K562 (cell line): ENCODE measurements around the gene TRMT2B. TPM values are rescaled to one million over a fixed set of nuclear protein-coding genes. Genes with fewer than 3 reads are reported as not detected.
A peak's percentile ranks its signal among the peaks of the same experiment; 100 is the strongest.

Source experiments
- CSDE1 ChIP-seq, 2 experiments: fragments of 450-650 bp; IDR thresholded peaks; 2 replicates each; pipeline ENCODE4 v1.6.1; 2016; ENCODE audit warnings: mild to moderate bottlenecking in 1 of 2
- EZH2 ChIP-seq: IDR thresholded peaks from 2 replicates; pipeline ENCODE4 v1.6.1; 2012; ENCODE audit warnings: low read depth, mild to moderate bottlenecking, inconsistent platforms, low read length, borderline replicate concordance
- NCOA2 ChIP-seq, 2 experiments: fragments of 450-650 bp; IDR thresholded peaks; 2 replicates each; pipeline ENCODE4 v1.6.1; 2018; ENCODE audit warnings: mild to moderate bottlenecking in 2 of 2, moderate library complexity in 1 of 2; ENCODE audit not compliant: partially characterized antibody in 2 of 2
- NFIC ChIP-seq: fragments of 450-650 bp; IDR thresholded peaks from 2 replicates; pipeline ENCODE4 v1.6.1; 2017; ENCODE audit warnings: mild to moderate bottlenecking, inconsistent platforms
- NONO ChIP-seq, 2 experiments: fragments of 200-400 bp in 1 of 2; fragments of 450-650 bp in 1 of 2; formaldehyde crosslinking in 1 of 2; IDR thresholded peaks; 2 replicates each; pipeline ENCODE4 v1.6.1; 2017; ENCODE audit warnings: low read depth in 2 of 2, mild to moderate bottlenecking in 2 of 2, moderate library complexity in 2 of 2, low read length in 1 of 2
- POLR2AphosphoS5 ChIP-seq: IDR thresholded peaks from 2 replicates; pipeline ENCODE4 v1.6.1; 2011; ENCODE audit warnings: mild to moderate bottlenecking, low read depth, low read length, moderate library complexity; ENCODE audit not compliant: control insufficient read depth, insufficient read depth
- RAD21 ChIP-seq, 2 experiments: fragments of 250-450 bp in 1 of 2; fragments of 450-650 bp in 1 of 2; sonication (Bioruptor Pico) in 1 of 2; formaldehyde crosslinking in 1 of 2; IDR thresholded peaks in 1 of 2; conservative IDR thresholded peaks in 1 of 2; 2 replicates each; pipeline versions ENCODE4 v1.4.0 to v1.8.0; 2020 to 2022; ENCODE audit warnings: mild to moderate bottlenecking in 2 of 2, moderate library complexity in 1 of 2
- RREB1 ChIP-seq: fragments of 250-450 bp; sonication (Bioruptor Pico); IDR thresholded peaks from 2 replicates; pipeline ENCODE4 v1.4.0; 2020
- polyA plus RNA-seq, 8 experiments: library from polyadenylated mRNA; depleted of rRNA in 4 of 8; stranded (reverse) in 5 of 8; unstranded in 3 of 8; fragments of >200 nt; fragmentation: Nextera tagmentation in 2 of 8; fragmentation: Illumina TruSeq in 1 of 8; extraction: Ambion mirVana in 2 of 8; extraction: Trizol in 1 of 8; gene quantifications; 2 replicates each; pipeline versions ENCODE4 v1.2.1 to v1.2.3, GENCODE V29; 2011 to 2014; ENCODE audit warnings: inconsistent platforms in 1 of 8, missing spikeins in 1 of 8
- total RNA-seq, 7 experiments: library from RNA; depleted of rRNA in 6 of 7; stranded (reverse); fragments of >200 nt in 6 of 7; fragmentation: Illumina TruSeq in 2 of 7; extraction: Trizol in 2 of 7; gene quantifications; 2 replicates each; pipeline versions ENCODE4 v1.2.1 to v1.2.3, GENCODE V29; 2011 to 2021; ENCODE audit warnings: low replicate concordance in 1 of 7
- TF ChIP-seq, protein P1 (sequence below): fragments of 200-600 bp; sonication (generic); IDR thresholded peaks from one replicate; pipeline ENCODE4 v1.6.1; 2012; ENCODE audit warnings: mild to moderate bottlenecking, low read depth, low read length, inconsistent platforms

TRMT2B gene
- total and polyA plus RNA-seq, 9 of the 15 experiments (the other 6 are each of a cell fraction or from before 2014, with no cell fraction given): 3.9 to 23.4 (median 18.1) TPM

GRCh38 chrX:101051549-101052302, at the start of gene TRMT2B (continued):
- no peak for TF ChIP-seq NFIC
- TF ChIP-seq EZH2: no peak
- no peak for TF ChIP-seq RREB1 (CRISPR knock-in tag)
- TF ChIP-seq RAD21 (CRISPR knock-in tag; conservative IDR thresholded peaks at IDR 0.05 in 1 of 2, IDR thresholded peaks at IDR 0.05 in 1 of 2): no peak
- TF ChIP-seq, protein P1, sequence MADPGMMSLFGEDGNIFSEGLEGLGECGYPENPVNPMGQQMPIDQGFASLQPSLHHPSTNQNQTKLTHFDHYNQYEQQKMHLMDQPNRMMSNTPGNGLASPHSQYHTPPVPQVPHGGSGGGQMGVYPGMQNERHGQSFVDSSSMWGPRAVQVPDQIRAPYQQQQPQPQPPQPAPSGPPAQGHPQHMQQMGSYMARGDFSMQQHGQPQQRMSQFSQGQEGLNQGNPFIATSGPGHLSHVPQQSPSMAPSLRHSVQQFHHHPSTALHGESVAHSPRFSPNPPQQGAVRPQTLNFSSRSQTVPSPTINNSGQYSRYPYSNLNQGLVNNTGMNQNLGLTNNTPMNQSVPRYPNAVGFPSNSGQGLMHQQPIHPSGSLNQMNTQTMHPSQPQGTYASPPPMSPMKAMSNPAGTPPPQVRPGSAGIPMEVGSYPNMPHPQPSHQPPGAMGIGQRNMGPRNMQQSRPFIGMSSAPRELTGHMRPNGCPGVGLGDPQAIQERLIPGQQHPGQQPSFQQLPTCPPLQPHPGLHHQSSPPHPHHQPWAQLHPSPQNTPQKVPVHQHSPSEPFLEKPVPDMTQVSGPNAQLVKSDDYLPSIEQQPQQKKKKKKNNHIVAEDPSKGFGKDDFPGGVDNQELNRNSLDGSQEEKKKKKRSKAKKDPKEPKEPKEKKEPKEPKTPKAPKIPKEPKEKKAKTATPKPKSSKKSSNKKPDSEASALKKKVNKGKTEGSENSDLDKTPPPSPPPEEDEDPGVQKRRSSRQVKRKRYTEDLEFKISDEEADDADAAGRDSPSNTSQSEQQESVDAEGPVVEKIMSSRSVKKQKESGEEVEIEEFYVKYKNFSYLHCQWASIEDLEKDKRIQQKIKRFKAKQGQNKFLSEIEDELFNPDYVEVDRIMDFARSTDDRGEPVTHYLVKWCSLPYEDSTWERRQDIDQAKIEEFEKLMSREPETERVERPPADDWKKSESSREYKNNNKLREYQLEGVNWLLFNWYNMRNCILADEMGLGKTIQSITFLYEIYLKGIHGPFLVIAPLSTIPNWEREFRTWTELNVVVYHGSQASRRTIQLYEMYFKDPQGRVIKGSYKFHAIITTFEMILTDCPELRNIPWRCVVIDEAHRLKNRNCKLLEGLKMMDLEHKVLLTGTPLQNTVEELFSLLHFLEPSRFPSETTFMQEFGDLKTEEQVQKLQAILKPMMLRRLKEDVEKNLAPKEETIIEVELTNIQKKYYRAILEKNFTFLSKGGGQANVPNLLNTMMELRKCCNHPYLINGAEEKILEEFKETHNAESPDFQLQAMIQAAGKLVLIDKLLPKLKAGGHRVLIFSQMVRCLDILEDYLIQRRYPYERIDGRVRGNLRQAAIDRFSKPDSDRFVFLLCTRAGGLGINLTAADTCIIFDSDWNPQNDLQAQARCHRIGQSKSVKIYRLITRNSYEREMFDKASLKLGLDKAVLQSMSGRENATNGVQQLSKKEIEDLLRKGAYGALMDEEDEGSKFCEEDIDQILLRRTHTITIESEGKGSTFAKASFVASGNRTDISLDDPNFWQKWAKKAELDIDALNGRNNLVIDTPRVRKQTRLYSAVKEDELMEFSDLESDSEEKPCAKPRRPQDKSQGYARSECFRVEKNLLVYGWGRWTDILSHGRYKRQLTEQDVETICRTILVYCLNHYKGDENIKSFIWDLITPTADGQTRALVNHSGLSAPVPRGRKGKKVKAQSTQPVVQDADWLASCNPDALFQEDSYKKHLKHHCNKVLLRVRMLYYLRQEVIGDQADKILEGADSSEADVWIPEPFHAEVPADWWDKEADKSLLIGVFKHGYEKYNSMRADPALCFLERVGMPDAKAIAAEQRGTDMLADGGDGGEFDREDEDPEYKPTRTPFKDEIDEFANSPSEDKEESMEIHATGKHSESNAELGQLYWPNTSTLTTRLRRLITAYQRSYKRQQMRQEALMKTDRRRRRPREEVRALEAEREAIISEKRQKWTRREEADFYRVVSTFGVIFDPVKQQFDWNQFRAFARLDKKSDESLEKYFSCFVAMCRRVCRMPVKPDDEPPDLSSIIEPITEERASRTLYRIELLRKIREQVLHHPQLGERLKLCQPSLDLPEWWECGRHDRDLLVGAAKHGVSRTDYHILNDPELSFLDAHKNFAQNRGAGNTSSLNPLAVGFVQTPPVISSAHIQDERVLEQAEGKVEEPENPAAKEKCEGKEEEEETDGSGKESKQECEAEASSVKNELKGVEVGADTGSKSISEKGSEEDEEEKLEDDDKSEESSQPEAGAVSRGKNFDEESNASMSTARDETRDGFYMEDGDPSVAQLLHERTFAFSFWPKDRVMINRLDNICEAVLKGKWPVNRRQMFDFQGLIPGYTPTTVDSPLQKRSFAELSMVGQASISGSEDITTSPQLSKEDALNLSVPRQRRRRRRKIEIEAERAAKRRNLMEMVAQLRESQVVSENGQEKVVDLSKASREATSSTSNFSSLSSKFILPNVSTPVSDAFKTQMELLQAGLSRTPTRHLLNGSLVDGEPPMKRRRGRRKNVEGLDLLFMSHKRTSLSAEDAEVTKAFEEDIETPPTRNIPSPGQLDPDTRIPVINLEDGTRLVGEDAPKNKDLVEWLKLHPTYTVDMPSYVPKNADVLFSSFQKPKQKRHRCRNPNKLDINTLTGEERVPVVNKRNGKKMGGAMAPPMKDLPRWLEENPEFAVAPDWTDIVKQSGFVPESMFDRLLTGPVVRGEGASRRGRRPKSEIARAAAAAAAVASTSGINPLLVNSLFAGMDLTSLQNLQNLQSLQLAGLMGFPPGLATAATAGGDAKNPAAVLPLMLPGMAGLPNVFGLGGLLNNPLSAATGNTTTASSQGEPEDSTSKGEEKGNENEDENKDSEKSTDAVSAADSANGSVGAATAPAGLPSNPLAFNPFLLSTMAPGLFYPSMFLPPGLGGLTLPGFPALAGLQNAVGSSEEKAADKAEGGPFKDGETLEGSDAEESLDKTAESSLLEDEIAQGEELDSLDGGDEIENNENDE: no peak
- peak; percentile 40; the same call in 1 of the 2 replicates for TF ChIP-seq POLR2AphosphoS5
- TF ChIP-seq NONO (IDR thresholded peaks at IDR 0.05; ENCODE audit: low read depth in 2 of 2, low read length in 1 of 2): no peak
- TF ChIP-seq NCOA2 (IDR thresholded peaks at IDR 0.05; ENCODE audit: partially characterized antibody in 2 of 2): no peak
- no peak for TF ChIP-seq CSDE1 (IDR thresholded peaks at IDR 0.05)
